ENCODE results near the gene VPS8.

GRCh38 chr3:184895350-184895749 lies 83.4 kb downstream of the VPS8 start:
- no peak for TF ChIP-seq POLR2AphosphoS5 (IDR thresholded peaks at IDR 0.05; ENCODE audit: low read depth, low read length)
- TF ChIP-seq POLR2A (IDR thresholded peaks at IDR 0.05; ENCODE audit: low read depth, low read length) = no peak

Measured in GM12891 (cell line).